Measurements from ENCODE around the gene HOXA3.

The HOXA3 gene

GRCh38 chr7:27123007-27123476 is 29.3 kb downstream of the HOXA3 start:
- Histone ChIP-seq H4K8ac (ENCODE audit: low read depth, low read length) (no peak overlapping the region), H3K4me1 (ENCODE audit: control insufficient read depth in 1 of 2, insufficient read depth in 2 of 2, low read length in 2 of 2) (no peaks in the 10 kb centered on the region), H3K4ac (ENCODE audit: low read depth, low read length) (no peak overlapping the region), H3K4me2 (ENCODE audit: low read length) (no peak overlapping the region), H3K23ac (ENCODE audit: low read length) (no peak overlapping the region), H4K12ac (ENCODE audit: low read depth, low read length) (no peak overlapping the region), H2AK5ac (ENCODE audit: low read length) (no peak overlapping the region), H3K18ac (ENCODE audit: low read length) (no peak overlapping the region), H3K27ac (ENCODE audit: low read depth, low read length) (no peak overlapping the region), H3K9ac (ENCODE audit: low read length) (no peak overlapping the region), H2BK5ac (ENCODE audit: low read depth, low read length, poor library complexity) (no peak overlapping the region), H3K27me3 (ENCODE audit: insufficient read depth, low read length) (peaks cover 85% of the 10 kb centered on the region), H2BK12ac (ENCODE audit: low read length) (no peak overlapping the region), H3K14ac (ENCODE audit: low read length) (no peak overlapping the region), H2BK120ac (ENCODE audit: insufficient read depth, low read length, poor library complexity) (no peak overlapping the region), H3K79me2 (ENCODE audit: control insufficient read depth, insufficient read depth, low read length, poor library complexity) (no peaks in the 10 kb centered on the region), H3K9me3 (ENCODE audit: insufficient read depth, low read depth, low read length) (peaks cover 11% of the 10 kb centered on the region), H3K36me3 (ENCODE audit: control insufficient read depth in 1 of 2, insufficient read depth in 2 of 2, low read length in 2 of 2) (no peaks in the 10 kb centered on the region), H4K91ac (ENCODE audit: low read depth, low read length) (no peak overlapping the region), H2AFZ (ENCODE audit: insufficient read depth, low read length, poor library complexity) (no peak overlapping the region), H3K4me3 (ENCODE audit: low read depth, low read length) (no peak overlapping the region), H3K79me1 (ENCODE audit: low read length) (no peaks in the 10 kb centered on the region)
- no peak for DNase-seq
- WGBS (ENCODE audit: extremely low coverage, insufficient coverage, insufficient read length), result no CpG with 5 or more reads among the region's 14 CpGs

GRCh38 chr7:27122077-27122910 is 30.1 kb downstream of the HOXA3 start:
- Histone ChIP-seq H3K9me3 (ENCODE audit: insufficient read depth, low read depth, low read length) (peaks cover 11% of the 10 kb centered on the region), H3K27ac (ENCODE audit: low read depth, low read length) (no peak overlapping the region), H3K9ac (ENCODE audit: low read length) (no peak overlapping the region), H3K4me1 (ENCODE audit: control insufficient read depth in 1 of 2, insufficient read depth in 2 of 2, low read length in 2 of 2) (no peaks in the 10 kb centered on the region), H3K4me3 (ENCODE audit: low read depth, low read length) (no peak overlapping the region), H3K18ac (ENCODE audit: low read length) (no peak overlapping the region), H2AK5ac (ENCODE audit: low read length) (no peak overlapping the region), H4K12ac (ENCODE audit: low read depth, low read length) (no peak overlapping the region), H3K4ac (ENCODE audit: low read depth, low read length) (no peak overlapping the region), H3K14ac (ENCODE audit: low read length) (no peak overlapping the region), H3K23ac (ENCODE audit: low read length) (no peak overlapping the region), H2BK12ac (ENCODE audit: low read length) (no peak overlapping the region), H4K91ac (ENCODE audit: low read depth, low read length) (no peak overlapping the region), H3K27me3 (ENCODE audit: insufficient read depth, low read length) (peaks cover 88% of the 10 kb centered on the region), H3K79me1 (ENCODE audit: low read length) (no peaks in the 10 kb centered on the region), H2BK120ac (ENCODE audit: insufficient read depth, low read length, poor library complexity) (no peak overlapping the region), H2BK5ac (ENCODE audit: low read depth, low read length, poor library complexity) (no peak overlapping the region), H4K8ac (ENCODE audit: low read depth, low read length) (no peak overlapping the region), H2AFZ (ENCODE audit: insufficient read depth, low read length, poor library complexity) (no peak overlapping the region), H3K79me2 (ENCODE audit: control insufficient read depth, insufficient read depth, low read length, poor library complexity) (no peaks in the 10 kb centered on the region), H3K4me2 (ENCODE audit: low read length) (no peak overlapping the region), H3K36me3 (ENCODE audit: control insufficient read depth in 1 of 2, insufficient read depth in 2 of 2, low read length in 2 of 2) (no peaks in the 10 kb centered on the region)
- no CpG with 5 or more reads among the region's 42 CpGs for WGBS (ENCODE audit: extremely low coverage, insufficient coverage, insufficient read length)
- DNase-seq, result no peak

- Histone ChIP-seq H3K18ac (ENCODE audit: low read length) (no peak overlapping the region), H4K8ac (ENCODE audit: low read depth, low read length) (no peak overlapping the region), H3K79me1 (ENCODE audit: low read length) (no peaks in the 10 kb centered on the region), H3K9ac (ENCODE audit: low read length) (no peak overlapping the region), H2BK120ac (ENCODE audit: insufficient read depth, low read length, poor library complexity) (no peak overlapping the region), H3K4me2 (ENCODE audit: low read length) (no peak overlapping the region), H3K9me3 (ENCODE audit: insufficient read depth, low read depth, low read length) (peaks cover 11% of the 10 kb centered on the region), H3K14ac (ENCODE audit: low read length) (no peak overlapping the region), H4K12ac (ENCODE audit: low read depth, low read length) (no peak overlapping the region), H2BK12ac (ENCODE audit: low read length) (no peak overlapping the region), H3K23ac (ENCODE audit: low read length) (no peak overlapping the region), H2AFZ (ENCODE audit: insufficient read depth, low read length, poor library complexity) (no peak overlapping the region), H3K4me3 (ENCODE audit: low read depth, low read length) (no peak overlapping the region), H2BK5ac (ENCODE audit: low read depth, low read length, poor library complexity) (no peak overlapping the region), H2AK5ac (ENCODE audit: low read length) (no peak overlapping the region), H3K4me1 (ENCODE audit: control insufficient read depth in 1 of 2, insufficient read depth in 2 of 2, low read length in 2 of 2) (no peaks in the 10 kb centered on the region), H3K4ac (ENCODE audit: low read depth, low read length) (no peak overlapping the region), H3K79me2 (ENCODE audit: control insufficient read depth, insufficient read depth, low read length, poor library complexity) (no peaks in the 10 kb centered on the region), H4K91ac (ENCODE audit: low read depth, low read length) (no peak overlapping the region), H3K27me3 (ENCODE audit: insufficient read depth, low read length) (peaks cover 87% of the 10 kb centered on the region), H3K36me3 (ENCODE audit: control insufficient read depth in 1 of 2, insufficient read depth in 2 of 2, low read length in 2 of 2) (no peaks in the 10 kb centered on the region), H3K27ac (ENCODE audit: low read depth, low read length) (no peak overlapping the region)
- no peak for DNase-seq
- WGBS (ENCODE audit: extremely low coverage, insufficient coverage, insufficient read length), result no CpG with 5 or more reads among the region's 7 CpGs
Observed at GRCh38 chr7:27121684-27122076, 30.7 kb downstream of the HOXA3 start.

GRCh38 chr7:27119412-27119911 is 32.9 kb downstream of the HOXA3 start:
- no peak overlapping the region for H3K27ac ChIP-seq (ENCODE audit: low read depth, low read length)
- peaks cover 87% of the 10 kb centered on the region for H3K27me3 ChIP-seq (ENCODE audit: insufficient read depth, low read length)
- no peaks in the 10 kb centered on the region for H3K79me2 ChIP-seq (ENCODE audit: control insufficient read depth, insufficient read depth, low read length, poor library complexity)
- H3K4me2 ChIP-seq (ENCODE audit: low read length), result no peak overlapping the region
- no peak overlapping the region for H3K14ac ChIP-seq (ENCODE audit: low read length)
- H2BK12ac ChIP-seq (ENCODE audit: low read length), result no peak overlapping the region
- H2AK5ac ChIP-seq (ENCODE audit: low read length), result no peak overlapping the region
- no peaks in the 10 kb centered on the region for H3K4me1 ChIP-seq (ENCODE audit: control insufficient read depth in 1 of 2, insufficient read depth in 2 of 2, low read length in 2 of 2)
- H3K4ac ChIP-seq (ENCODE audit: low read depth, low read length), result no peak overlapping the region
- H3K79me1 ChIP-seq (ENCODE audit: low read length), result no peaks in the 10 kb centered on the region
- WGBS (ENCODE audit: extremely low coverage, insufficient coverage, insufficient read length), result no CpG with 5 or more reads among the region's 1 CpG
- H2AFZ ChIP-seq (ENCODE audit: insufficient read depth, low read length, poor library complexity), result no peak overlapping the region
- H3K9me3 ChIP-seq (ENCODE audit: insufficient read depth, low read depth, low read length), result peaks cover 9% of the 10 kb centered on the region
- no peak overlapping the region for H3K4me3 ChIP-seq (ENCODE audit: low read depth, low read length)
- no peak overlapping the region for H3K18ac ChIP-seq (ENCODE audit: low read length)
- H4K12ac ChIP-seq (ENCODE audit: low read depth, low read length), result no peak overlapping the region
- no peak overlapping the region for H4K8ac ChIP-seq (ENCODE audit: low read depth, low read length)
- no peak overlapping the region for H2BK5ac ChIP-seq (ENCODE audit: low read depth, low read length, poor library complexity)
- no peak overlapping the region for H3K23ac ChIP-seq (ENCODE audit: low read length)
- no peak overlapping the region for H2BK120ac ChIP-seq (ENCODE audit: insufficient read depth, low read length, poor library complexity)
- no peak overlapping the region for H4K91ac ChIP-seq (ENCODE audit: low read depth, low read length)
- no peak overlapping the region for H3K9ac ChIP-seq (ENCODE audit: low read length)
- DNase-seq, result no peak
- H3K36me3 ChIP-seq (ENCODE audit: control insufficient read depth in 1 of 2, insufficient read depth in 2 of 2, low read length in 2 of 2), result no peaks in the 10 kb centered on the region
